ENCODE results near the gene ARID4B. TPM values are rescaled to one million over a fixed set of nuclear protein-coding genes. Genes with fewer than 3 reads are reported as not detected.

The ARID4B gene
- total RNA-seq, 2 experiments from 2014 or later = 28.7 to 44.9 TPM

DNA sequence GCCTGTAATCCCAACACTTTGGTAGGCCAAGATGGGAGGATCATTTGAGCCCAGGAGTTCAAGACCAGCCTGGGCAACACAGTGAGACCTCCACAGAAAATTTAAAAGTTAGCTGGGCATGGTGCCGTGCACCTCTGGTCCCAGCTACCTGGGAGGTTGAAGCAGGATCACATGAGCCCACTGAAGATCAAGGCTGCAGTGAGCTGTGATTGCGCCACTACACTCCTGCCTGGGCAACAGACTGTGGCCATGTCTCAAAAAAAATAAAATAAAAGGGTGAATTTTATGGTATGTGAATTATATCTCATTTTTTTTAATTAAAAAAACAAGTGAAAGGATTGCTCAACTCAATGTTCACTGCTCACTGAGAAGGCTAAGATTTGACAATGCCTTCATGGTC lies 8.7 kb downstream of the ARID4B start:
- no peak for DNase-seq (ENCODE audit: low spot score)
- Histone ChIP-seq H3K9me3 (ENCODE audit: low read length) (no peaks in the 10 kb centered on the region), H4K20me1 (ENCODE audit: insufficient read depth, low read length) (peaks cover 12% of the 10 kb centered on the region; the same call in 1 of the 2 replicates), H3K4me2 (ENCODE audit: low read length) (no peak overlapping the region), H3K9me2 (ENCODE audit: insufficient read depth, low read length) (no peaks in the 10 kb centered on the region), H3K27ac (ENCODE audit: low read depth, low read length, poor library complexity, severe bottlenecking) (no peak overlapping the region), H3K4me1 (ENCODE audit: insufficient read depth, low read length, poor library complexity, severe bottlenecking) (peaks cover 2% of the 10 kb centered on the region), H3K36me3 (ENCODE audit: insufficient read depth, low read length) (peaks cover 78% of the 10 kb centered on the region), H3K4me3 (ENCODE audit: low read depth, low read length, poor library complexity, severe bottlenecking) (no peak overlapping the region), H3K79me2 (ENCODE audit: insufficient read depth, low read depth, low read length) (peaks cover 92% of the 10 kb centered on the region), H2AFZ (ENCODE audit: low read length) (no peak overlapping the region)
- ChIA-PET POLR2A (interaction anchor here (0.6 to 1.0 kb wide), 3 partner anchors 12 to 136 kb away, joined by 3 to 6 read pairs (median 4); no protein-coding TSS in a partner anchor), CTCF (ENCODE audit: unreplicated experiment) (no interaction called here)
- intact Hi-C loops (cut with micrococcal nuclease; ENCODE audit: unreplicated experiment) = no loop called here
- TF ChIP-seq, protein P1, sequence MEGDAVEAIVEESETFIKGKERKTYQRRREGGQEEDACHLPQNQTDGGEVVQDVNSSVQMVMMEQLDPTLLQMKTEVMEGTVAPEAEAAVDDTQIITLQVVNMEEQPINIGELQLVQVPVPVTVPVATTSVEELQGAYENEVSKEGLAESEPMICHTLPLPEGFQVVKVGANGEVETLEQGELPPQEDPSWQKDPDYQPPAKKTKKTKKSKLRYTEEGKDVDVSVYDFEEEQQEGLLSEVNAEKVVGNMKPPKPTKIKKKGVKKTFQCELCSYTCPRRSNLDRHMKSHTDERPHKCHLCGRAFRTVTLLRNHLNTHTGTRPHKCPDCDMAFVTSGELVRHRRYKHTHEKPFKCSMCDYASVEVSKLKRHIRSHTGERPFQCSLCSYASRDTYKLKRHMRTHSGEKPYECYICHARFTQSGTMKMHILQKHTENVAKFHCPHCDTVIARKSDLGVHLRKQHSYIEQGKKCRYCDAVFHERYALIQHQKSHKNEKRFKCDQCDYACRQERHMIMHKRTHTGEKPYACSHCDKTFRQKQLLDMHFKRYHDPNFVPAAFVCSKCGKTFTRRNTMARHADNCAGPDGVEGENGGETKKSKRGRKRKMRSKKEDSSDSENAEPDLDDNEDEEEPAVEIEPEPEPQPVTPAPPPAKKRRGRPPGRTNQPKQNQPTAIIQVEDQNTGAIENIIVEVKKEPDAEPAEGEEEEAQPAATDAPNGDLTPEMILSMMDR (conservative IDR thresholded peaks at IDR 0.05; ENCODE audit: low read length) = no peak
- TF ChIP-seq EZH2phosphoT487 (IDR thresholded peaks at IDR 0.05; ENCODE audit: borderline replicate concordance, low read depth, low read length) = no peak
- BruUV-seq (replicated peaks) = no TSS peak

DNA sequence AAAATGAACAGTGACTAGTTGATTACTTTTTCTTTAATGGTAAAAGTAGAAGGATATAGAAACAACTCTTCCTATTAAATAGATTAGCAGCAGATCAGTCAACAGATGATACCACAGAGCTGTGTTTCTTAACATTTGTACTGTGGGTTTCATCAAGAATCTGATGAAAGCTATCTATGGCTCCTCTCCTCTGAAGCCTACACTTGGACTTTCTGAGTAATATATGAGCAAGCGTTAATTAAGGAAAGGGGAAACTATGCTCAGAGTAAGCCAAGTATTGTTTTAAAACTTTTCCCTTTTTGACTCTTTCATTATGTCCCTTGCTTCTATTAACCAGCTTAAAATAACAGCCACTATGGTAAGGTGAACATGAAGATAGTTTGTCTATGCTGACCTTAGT lies 10.8 kb downstream of the ARID4B start:
- Histone ChIP-seq H3K4me3 (ENCODE audit: low read depth, low read length, poor library complexity, severe bottlenecking) (no peak overlapping the region), H3K79me2 (ENCODE audit: insufficient read depth, low read depth, low read length) (peaks cover 91% of the 10 kb centered on the region), H3K9me3 (ENCODE audit: low read length) (no peaks in the 10 kb centered on the region), H3K9me2 (ENCODE audit: insufficient read depth, low read length) (no peaks in the 10 kb centered on the region), H2AFZ (ENCODE audit: low read length) (no peak overlapping the region), H3K36me3 (ENCODE audit: insufficient read depth, low read length) (peaks cover 75% of the 10 kb centered on the region), H3K27ac (ENCODE audit: low read depth, low read length, poor library complexity, severe bottlenecking) (no peak overlapping the region), H4K20me1 (ENCODE audit: insufficient read depth, low read length) (peaks cover 13% of the 10 kb centered on the region; the same call in 1 of the 2 replicates), H3K4me1 (ENCODE audit: insufficient read depth, low read length, poor library complexity, severe bottlenecking) (no peaks in the 10 kb centered on the region), H3K4me2 (ENCODE audit: low read length) (no peak overlapping the region)
- POLR2A ChIA-PET = interaction anchor here (0.5 to 0.6 kb wide), 2 partner anchors 99 to 695 kb away, joined by 5 read pairs; no protein-coding TSS in a partner anchor
- no peak for TF ChIP-seq EZH2phosphoT487 (IDR thresholded peaks at IDR 0.05; ENCODE audit: borderline replicate concordance, low read depth, low read length)
- TF ChIP-seq, protein P1 (conservative IDR thresholded peaks at IDR 0.05; ENCODE audit: low read length) = no peak
- DNase-seq (ENCODE audit: low spot score) = no peak
- no TSS peak for BruUV-seq (replicated peaks)
- CTCF ChIA-PET (ENCODE audit: unreplicated experiment) = no interaction called here
- intact Hi-C loops (cut with micrococcal nuclease; ENCODE audit: unreplicated experiment) = no loop called here

DNA sequence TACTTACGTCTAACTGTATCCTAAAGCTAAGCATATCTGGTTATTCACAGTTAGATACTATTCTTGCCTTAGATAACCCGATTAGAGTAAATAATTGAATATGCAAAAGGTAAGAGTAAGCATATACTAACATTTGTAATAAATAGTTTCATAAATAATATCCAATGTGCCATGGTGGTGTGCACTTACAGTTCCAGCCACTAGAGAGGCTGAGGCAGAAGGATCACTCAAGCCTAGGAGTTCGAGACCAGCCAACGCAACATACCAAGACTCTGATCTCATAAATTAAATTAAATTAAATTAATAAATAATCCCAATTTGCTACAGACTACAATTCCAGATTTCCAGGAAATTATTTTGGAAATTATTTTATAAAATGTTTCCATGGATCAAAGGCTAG lies 12.2 kb downstream of the ARID4B start:
- BruUV-seq (replicated peaks) = no TSS peak
- ChIA-PET POLR2A (interaction anchor here (1.1 kb wide), 1 partner anchor 27 kb away, joined by 3 read pairs; no protein-coding TSS in a partner anchor), CTCF (ENCODE audit: unreplicated experiment) (no interaction called here)
- no peak overlapping the region for H3K27ac ChIP-seq (ENCODE audit: low read depth, low read length, poor library complexity, severe bottlenecking)
- H3K36me3 ChIP-seq (ENCODE audit: insufficient read depth, low read length) = peaks cover 76% of the 10 kb centered on the region
- DNase-seq (ENCODE audit: low spot score) = no peak
- peaks cover 13% of the 10 kb centered on the region; the same call in 1 of the 2 replicates for H4K20me1 ChIP-seq (ENCODE audit: insufficient read depth, low read length)
- intact Hi-C loops (cut with micrococcal nuclease; ENCODE audit: unreplicated experiment) = no loop called here
- no peaks in the 10 kb centered on the region for H3K9me3 ChIP-seq (ENCODE audit: low read length)
- TF ChIP-seq EZH2phosphoT487 (IDR thresholded peaks at IDR 0.05; ENCODE audit: borderline replicate concordance, low read depth, low read length) = no peak
- TF ChIP-seq, protein P1 (conservative IDR thresholded peaks at IDR 0.05; ENCODE audit: low read length) = 0 out of 2 replicates have a peak, but pooled peaks have one; percentile 37
- H3K4me1 ChIP-seq (ENCODE audit: insufficient read depth, low read length, poor library complexity, severe bottlenecking) = no peaks in the 10 kb centered on the region
- H2AFZ ChIP-seq (ENCODE audit: low read length) = no peak overlapping the region
- no peak overlapping the region for H3K4me3 ChIP-seq (ENCODE audit: low read depth, low read length, poor library complexity, severe bottlenecking)
- no peaks in the 10 kb centered on the region for H3K9me2 ChIP-seq (ENCODE audit: insufficient read depth, low read length)
- H3K79me2 ChIP-seq (ENCODE audit: insufficient read depth, low read depth, low read length) = peaks cover 95% of the 10 kb centered on the region
- no peak overlapping the region for H3K4me2 ChIP-seq (ENCODE audit: low read length)
